Stimulated activated CD4-positive, alpha-beta T cell treated with anti-CD3 and anti-CD28 coated beads, Interleukin-4, amount 100 ng/mL, for 1 hour (primary cell): ENCODE results near the gene STX8.

Source experiments
- DNase-seq: peaks from one replicate; pipeline ENCODE4 v3.0.0-alpha.2; 2020

The STX8 gene

DNA sequence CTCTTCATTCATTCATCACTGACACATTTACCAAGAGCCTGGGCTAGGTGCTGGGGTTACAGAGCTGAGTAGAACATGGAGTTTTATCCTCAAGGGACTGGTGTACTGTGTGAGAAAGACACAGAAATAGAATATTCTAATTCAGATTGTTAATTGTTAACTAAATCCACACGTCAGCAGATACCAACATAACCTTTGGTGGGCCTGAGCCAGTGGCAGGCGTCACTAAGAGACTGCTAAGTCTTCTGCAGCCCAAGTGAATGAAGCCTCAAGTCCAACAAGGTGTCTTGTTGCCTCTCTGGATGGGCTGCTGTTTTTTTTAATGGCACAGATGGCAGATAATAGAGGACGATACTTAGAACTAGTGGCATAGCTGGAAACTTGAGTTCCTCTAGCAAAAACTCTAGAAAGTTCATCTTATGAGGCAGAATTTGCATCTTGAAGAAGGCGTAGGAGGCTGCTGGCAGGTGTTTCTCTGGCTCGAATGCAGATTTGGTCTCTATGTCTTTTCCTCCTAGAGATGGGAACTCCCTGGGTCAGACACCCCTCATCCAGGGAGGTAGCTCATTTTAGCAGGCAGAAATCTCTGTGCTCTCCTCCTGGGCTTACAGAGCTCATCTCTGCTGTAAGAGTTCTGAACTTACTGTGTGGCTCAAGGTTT lies 374.8 kb downstream of the STX8 start:
- no peak for DNase-seq
